Large intestine (tissue), 3 donors: Measurements from ENCODE around the gene AGER. TPM values are rescaled to one million over a fixed set of nuclear protein-coding genes. Genes with fewer than 3 reads are reported as not detected.
A peak's percentile ranks its signal among the peaks of the same experiment; 100 is the strongest.

ENCODE experiments used
- DNase-seq, 2 donors: peaks; one replicate each; pipeline versions ENCODE4 v3.0.0 to v3.0.0-alpha.2; 2013
- H3K27ac ChIP-seq: one replicate; pipeline ENCODE4 v1.5.1; 2013; ENCODE audit warnings: low read length
- H3K27me3 ChIP-seq: 2 replicates; pipeline ENCODE4 v1.6.1; 2013; ENCODE audit warnings: low read length; ENCODE audit not compliant: control insufficient read depth, insufficient read depth
- H3K36me3 ChIP-seq: 2 replicates; pipeline ENCODE4 v1.6.1; 2013; ENCODE audit warnings: low read length; ENCODE audit not compliant: control insufficient read depth, insufficient read depth
- H3K4me1 ChIP-seq: one replicate; pipeline ENCODE4 v1.6.1; 2013; ENCODE audit warnings: low read length; ENCODE audit not compliant: control insufficient read depth, insufficient read depth
- H3K4me3 ChIP-seq: one replicate; pipeline ENCODE4 v1.5.1; 2013; ENCODE audit warnings: low read length
- H3K9me3 ChIP-seq: one replicate; pipeline ENCODE4 v1.6.1; 2013; ENCODE audit warnings: mild to moderate bottlenecking, low read depth, low read length, moderate library complexity; ENCODE audit not compliant: control insufficient read depth
- WGBS: methylation state at CpG from one replicate; pipeline ENCODE4 v1.1.5; 2013; ENCODE audit warnings: low lambda C conversion rate; ENCODE audit not compliant: insufficient coverage; 5-methylcytosine and 5-hydroxymethylcytosine counted together
- polyA plus RNA-seq: library from polyadenylated mRNA; unstranded; fragments of 120-200 nt; gene quantifications from one replicate; pipeline ENCODE4 v1.2.1, GENCODE V29; 2013

Gene AGER
- polyA plus RNA-seq, 1 donor: 14.9 TPM

DNA sequence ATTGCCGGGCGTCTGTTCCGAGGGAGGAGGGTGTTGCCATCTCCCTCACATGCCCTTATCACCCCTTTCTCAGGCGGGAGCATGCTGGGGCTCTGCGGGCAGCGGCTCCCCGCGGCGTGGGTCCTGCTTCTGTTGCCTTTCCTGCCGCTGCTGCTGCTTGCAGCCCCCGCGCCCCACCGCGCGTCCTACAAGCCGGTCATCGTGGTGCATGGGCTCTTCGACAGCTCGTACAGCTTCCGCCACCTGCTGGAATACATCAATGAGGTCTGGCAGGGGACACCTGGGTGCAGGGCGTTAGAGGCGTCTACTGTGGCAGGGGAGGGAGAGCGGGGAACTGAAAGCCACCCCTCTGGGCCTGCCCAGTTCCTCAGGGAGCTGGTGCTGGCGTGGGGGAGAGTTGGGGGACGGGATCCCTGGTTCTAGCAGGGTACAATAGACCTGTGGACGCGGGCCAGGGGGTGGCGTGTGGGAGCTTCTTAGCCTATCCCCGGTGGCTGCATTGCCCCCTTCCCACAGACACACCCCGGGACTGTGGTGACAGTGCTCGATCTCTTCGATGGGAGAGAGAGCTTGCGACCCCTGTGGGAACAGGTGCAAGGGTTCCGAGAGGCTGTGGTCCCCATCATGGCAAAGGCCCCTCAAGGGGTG lies 29.4 kb downstream of the AGER start:
- H3K27me3 ChIP-seq: peaks cover 4% of the 10 kb centered on the region
- peaks cover 27% of the 10 kb centered on the region for H3K4me1 ChIP-seq
- peak overlapping the region; percentile 86 for H3K4me3 ChIP-seq
- H3K36me3 ChIP-seq: peaks cover 28% of the 10 kb centered on the region
- no CpG with 5 or more reads among the region's 34 CpGs for whole genome bisulfite sequencing
- H3K27ac ChIP-seq: peak overlapping the region; percentile 95
- H3K9me3 ChIP-seq: no peaks in the 10 kb centered on the region
- peak; percentile 81 to 89 for DNase-seq

DNA sequence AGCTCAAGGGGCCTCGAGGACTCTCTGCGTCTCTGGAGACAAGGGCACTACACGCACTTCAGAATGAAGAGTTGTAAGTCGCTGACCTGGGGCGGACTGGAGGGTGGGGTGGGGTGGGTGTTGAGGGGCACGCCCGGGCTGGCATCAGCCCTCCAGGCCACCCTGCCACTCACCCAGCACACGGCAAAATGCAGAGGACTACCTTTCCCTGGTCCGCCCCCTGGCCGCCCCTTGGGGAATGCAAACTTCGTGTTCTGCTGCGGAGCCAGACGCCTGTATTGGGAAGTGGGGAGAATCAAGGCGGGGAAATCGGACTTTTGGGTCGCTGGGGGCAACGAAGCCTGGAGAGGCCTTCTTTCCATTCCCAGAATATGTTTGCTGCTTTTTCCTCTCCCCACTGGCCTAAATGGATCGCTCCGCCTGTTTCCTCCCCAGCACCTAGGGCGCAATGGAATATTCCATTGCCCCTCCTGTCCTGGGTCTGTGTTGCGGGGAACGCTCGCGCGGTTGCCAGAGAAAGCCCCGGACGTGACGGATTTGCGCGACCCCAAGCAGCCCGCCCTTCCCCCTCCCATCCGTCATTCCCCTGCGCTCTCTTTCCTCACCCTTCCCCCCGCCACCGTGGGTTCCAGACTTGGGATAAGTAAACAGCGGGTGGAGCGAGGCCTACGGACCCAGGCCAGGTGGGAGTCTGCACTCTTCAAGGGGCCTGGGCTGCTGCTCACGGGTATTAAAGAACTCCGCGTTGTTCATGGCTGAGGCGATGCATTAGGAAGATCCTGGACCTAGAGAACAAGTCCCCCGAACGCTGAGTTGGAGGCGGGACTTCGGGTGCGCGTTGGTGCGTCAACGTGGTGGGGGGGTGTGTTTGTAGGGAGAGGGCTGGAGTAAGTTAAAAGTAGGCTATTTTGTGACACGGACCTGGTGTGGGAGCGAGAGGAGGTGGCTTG lies 30.2 kb downstream of the AGER start, which contains the start of gene PPT2:
Gene PPT2, plus strand, starts transcription at position 578 of the 950 bp plus-strand sequence. CDS start 454 bp downstream, outside the sequence.
- peaks cover 6% of the 10 kb centered on the region for H3K9me3 ChIP-seq
- H3K36me3 ChIP-seq: peaks cover 28% of the 10 kb centered on the region
- H3K4me1 ChIP-seq: peaks cover 31% of the 10 kb centered on the region
- no CpG with 5 or more reads among the region's 52 CpGs for WGBS
- peaks cover 9% of the 10 kb centered on the region for H3K27me3 ChIP-seq
- peak within 1 kb of the TSS; percentile 86 for H3K4me3 ChIP-seq
- peak within 1 kb of the TSS; percentile 95 for H3K27ac ChIP-seq
- DNase-seq: peak; percentile 92 to 93

DNA sequence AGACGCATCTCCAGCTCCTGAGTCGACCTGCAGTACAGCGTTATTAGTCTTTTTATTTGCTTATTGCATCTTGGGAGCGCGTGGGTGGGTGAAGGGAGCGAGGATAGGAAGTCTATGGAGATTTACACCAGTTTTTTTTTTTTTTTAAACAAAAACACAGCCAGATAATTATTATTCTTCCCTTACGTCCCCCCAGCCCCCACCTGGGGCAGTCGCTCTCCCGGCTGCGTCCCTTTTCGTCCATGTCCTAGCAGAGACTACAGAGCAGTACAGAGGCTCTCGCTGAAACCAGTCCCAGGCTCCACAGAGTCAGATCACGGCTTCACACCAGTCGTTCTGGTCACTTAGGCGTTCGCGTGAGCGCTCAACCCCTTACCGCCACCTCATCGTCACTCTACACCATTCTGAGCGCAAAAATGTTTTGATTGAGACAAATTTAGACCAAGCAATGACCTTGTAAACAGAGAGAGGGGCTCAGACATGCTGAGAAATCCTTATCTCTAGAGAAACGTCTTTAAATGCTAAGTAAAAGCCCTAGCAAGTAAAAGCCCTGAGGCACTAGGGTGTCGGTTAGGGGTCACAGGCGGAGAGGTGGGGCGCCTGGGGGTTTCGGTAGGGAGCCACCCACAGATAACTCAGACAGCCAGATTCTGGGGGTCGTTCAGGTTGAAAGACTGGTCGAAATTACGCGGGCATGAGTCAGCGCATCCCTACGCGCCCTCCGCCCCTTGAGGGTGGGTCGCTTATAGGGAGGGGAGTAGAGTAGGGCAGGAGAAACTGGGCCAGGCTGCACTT lies 31.1 kb downstream of the AGER start:
- peak overlapping the region; percentile 95 for H3K27ac ChIP-seq
- peaks cover 20% of the 10 kb centered on the region for H3K36me3 ChIP-seq
- H3K9me3 ChIP-seq: peaks cover 7% of the 10 kb centered on the region
- peak; percentile 48 to 78 for DNase-seq
- peaks cover 11% of the 10 kb centered on the region for H3K27me3 ChIP-seq
- WGBS: 13% methylated on average over 3 of the region's 35 CpGs
- peak overlapping the region; percentile 86 for H3K4me3 ChIP-seq
- H3K4me1 ChIP-seq: peaks cover 36% of the 10 kb centered on the region

DNA sequence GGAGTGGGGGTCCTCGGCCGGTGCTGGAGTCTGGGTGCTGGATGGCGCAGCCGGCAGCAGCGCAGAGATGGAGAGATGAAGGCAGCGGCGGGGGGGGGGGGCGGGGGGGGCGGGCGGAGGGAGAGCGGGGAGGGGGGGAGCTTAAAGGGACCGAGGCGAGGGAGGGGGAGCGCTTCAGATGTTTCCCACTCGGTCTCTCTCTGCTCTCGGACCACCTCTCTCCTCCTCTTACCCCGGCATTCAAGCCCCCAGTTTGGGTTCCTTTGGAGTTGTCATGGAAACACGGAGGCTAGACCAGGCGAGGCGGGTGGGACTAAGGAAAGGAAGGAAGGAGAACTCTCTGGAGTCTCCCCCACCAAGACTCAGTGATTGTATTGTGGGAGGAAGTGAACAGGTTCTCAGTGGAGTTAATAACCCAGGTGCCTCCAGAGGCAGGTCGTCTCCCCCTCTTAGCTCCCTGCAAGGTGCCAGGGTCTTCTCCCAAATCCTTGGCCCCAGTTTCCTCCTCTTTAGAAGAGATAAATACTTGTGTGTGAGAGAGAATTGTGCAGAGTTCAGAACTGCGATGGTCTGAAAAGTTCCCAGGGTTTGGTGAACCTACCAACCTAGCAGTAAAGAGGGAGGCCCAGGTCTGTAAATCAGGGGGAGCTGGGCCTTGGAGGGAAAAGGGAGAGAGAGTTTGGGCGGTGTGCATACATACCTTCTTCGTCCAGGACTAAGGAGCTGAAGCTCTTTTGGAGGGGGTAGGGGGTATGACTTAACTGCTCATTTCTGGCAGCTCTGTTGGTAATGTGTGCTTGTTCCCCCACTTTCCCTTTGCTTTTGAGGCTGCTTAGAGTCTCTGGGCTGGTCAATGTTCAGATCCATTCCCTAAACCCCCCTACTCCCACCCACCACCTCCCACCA lies 31.9 kb downstream of the AGER start, which contains the start of gene PRRT1:
Gene PRRT1, minus strand, starts transcription at position 77 of the 906 bp plus-strand sequence. CDS start 112 bp downstream, outside the sequence.
- H3K36me3 ChIP-seq: peaks cover 14% of the 10 kb centered on the region
- DNase-seq: peak in 1 of 2 donors; percentile 73
- peak within 1 kb of the TSS; percentile 86 for H3K4me3 ChIP-seq
- peaks cover 11% of the 10 kb centered on the region for H3K27me3 ChIP-seq
- H3K9me3 ChIP-seq: peaks cover 7% of the 10 kb centered on the region
- no CpG with 5 or more reads among the region's 24 CpGs for WGBS
- peaks cover 36% of the 10 kb centered on the region for H3K4me1 ChIP-seq
- H3K27ac ChIP-seq: peak within 1 kb of the TSS; percentile 95

DNA sequence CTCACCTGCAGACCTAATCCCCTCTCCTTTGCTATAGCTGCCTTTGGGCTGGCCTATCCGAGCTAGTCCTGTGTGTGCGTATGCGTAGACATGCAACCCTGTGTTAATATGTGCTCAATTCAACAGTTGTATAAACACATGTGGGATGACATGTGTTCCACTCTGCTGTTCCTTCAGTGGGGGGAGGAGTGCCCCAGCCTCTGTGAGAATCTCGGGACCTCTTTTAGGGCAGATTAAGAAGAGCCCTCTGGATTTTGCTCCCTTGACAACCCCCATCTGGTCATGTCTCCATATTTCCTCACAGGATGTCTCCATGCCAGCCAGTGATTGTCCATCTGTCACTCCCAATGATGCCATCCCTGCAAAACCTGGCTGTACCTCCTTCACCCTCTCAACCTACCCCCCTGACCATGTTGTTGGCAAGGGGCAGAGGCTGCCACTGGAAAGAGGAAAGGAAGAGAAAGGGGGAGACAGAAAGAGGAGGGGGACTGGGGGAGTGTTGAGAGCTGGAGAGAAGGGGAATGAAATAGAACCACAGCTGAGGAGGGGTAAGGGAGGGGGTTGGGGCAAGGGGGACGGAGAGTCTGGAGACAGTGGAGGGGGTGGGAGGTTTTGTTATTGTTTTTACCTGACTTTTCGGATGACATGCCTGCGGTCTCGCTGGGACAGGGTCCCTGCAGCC lies 32.7 kb downstream of the AGER start:
- Histone ChIP-seq H3K9me3 (peaks cover 7% of the 10 kb centered on the region), H3K36me3 (peaks cover 8% of the 10 kb centered on the region), H3K4me1 (peaks cover 36% of the 10 kb centered on the region), H3K27ac (no peak overlapping the region), H3K27me3 (peaks cover 11% of the 10 kb centered on the region), H3K4me3 (peak overlapping the region; percentile 22)
- DNase-seq: peak in 1 of 2 donors; percentile 31
- no CpG with 5 or more reads among the region's 8 CpGs for WGBS

DNA sequence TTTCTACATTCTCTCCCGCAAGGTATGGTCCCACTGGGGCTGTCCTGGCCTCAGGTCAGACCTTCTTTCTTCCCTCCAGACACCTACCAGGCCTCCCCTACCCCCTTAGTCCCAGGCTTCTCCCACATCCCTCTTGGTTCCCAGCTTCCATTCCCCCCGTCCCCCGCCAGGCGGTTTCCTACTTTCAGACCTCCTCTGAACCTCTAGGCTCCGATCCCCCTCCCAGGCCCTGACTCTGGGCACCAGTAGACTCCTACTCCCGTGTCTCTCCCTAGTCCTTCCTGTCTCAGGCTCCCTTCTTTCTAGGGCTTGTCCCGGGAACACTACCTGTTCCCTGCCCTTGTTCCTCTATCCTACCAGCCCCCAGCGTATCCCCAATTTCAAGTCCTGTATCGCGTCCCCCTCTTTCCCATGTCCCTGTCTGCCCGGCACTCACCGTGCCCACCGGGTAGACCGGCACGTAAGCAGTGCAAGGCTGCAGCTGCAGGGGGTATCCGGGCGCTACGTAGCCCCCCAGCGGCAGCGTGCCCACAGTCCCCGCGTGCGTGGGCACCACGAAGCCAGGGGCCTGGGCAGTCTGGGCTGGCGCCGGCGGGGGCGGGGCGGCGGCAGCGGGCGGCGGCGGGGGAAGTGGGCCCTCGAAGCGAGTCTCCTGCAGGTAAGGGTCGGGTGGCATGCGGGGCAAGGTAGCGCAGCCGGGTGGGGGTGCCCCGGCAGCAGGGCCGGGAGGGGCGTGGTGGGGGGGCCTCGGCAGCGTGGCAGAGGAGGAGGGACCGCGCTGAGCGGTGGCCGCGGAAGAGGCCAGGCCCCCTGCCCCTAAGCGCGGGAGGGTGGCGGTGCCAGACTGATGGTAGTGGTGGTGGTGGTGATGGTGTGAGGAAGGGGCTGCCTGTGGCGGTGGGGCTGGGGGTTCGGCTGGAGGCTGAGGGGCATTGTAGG lies 33.9 kb downstream of the AGER start:
- WGBS: 80% methylated on average over 2 of the region's 55 CpGs
- Histone ChIP-seq H3K4me1 (peaks cover 30% of the 10 kb centered on the region), H3K27me3 (peaks cover 11% of the 10 kb centered on the region)

DNA sequence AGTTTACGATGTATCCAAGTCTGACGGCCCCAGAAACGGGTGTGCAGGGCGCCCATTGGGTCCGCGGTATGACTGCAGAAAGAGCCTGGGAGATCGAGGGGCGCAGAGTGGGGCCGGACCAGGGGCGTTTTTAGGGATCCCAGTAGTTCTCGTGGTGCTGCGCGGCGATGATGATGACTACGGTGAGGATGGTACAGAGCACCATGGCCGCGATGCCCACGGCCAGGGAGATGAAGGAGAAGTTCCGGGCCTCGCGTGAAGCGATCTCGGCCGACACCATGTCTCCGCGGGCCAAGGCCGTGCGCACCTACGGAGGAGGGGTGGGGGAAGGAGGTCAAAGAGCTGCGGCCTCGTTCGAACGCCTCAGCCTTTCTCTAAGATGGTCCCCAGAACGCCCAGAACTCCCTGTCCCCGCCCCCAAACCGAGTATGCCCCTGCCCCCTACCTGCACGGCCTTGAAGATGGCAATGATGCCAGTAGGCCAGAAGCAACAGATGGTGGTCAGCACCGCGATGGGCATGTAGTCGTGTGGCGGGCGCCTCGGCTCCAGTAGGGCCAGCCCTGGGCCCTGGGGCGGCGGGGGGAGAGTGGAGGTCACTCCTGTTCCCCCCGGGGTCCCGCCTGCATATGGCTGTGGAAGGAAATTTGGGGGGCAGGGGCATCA lies 34.8 kb downstream of the AGER start:
- H3K27me3 ChIP-seq: peaks cover 11% of the 10 kb centered on the region
- H3K36me3 ChIP-seq: no peaks in the 10 kb centered on the region
- DNase-seq: no peak
- WGBS: no CpG with 5 or more reads among the region's 47 CpGs
- H3K4me3 ChIP-seq: peak overlapping the region; percentile 41
- peaks cover 25% of the 10 kb centered on the region for H3K4me1 ChIP-seq
- H3K9me3 ChIP-seq: peaks cover 7% of the 10 kb centered on the region
- no peak overlapping the region for H3K27ac ChIP-seq

More for the DNA sequence above, 33.9 kb downstream of the AGER start:
- DNase-seq: no peak
- Histone ChIP-seq H3K4me3 (no peak overlapping the region), H3K36me3 (no peaks in the 10 kb centered on the region), H3K27ac (no peak overlapping the region), H3K9me3 (peaks cover 7% of the 10 kb centered on the region)
